ENCODE measurements around the gene NPC2. TPM values are rescaled to one million over a fixed set of nuclear protein-coding genes. Genes with fewer than 3 reads are reported as not detected.

The NPC2 gene
- total RNA-seq, 1 donor from 2014 or later = 93.5 TPM

- Histone ChIP-seq H3K9me3 (replicated peaks) (no peaks in the 10 kb centered on the region), H3K4me1 (peaks cover 1% of the 10 kb centered on the region), H3K27me3 (ENCODE audit: low read depth) (peaks cover 4% of the 10 kb centered on the region), H3K27ac (replicated peaks) (no peak overlapping the region), H3K4me3 (no peak overlapping the region), H3K36me3 (no peaks in the 10 kb centered on the region)
- no peak for TF ChIP-seq CTCF (IDR thresholded peaks at IDR 0.05; ENCODE audit: borderline replicate concordance)
- DNase-seq = no peak
- intact Hi-C loops (cut with micrococcal nuclease) = no loop called here
Observed at GRCh38 chr14:74511966-74512830, 19.1 kb upstream of the NPC2 start.

- no peaks in the 10 kb centered on the region for H3K36me3 ChIP-seq
- no peak for TF ChIP-seq CTCF (IDR thresholded peaks at IDR 0.05; ENCODE audit: borderline replicate concordance)
- intact Hi-C loops (cut with micrococcal nuclease) = no loop called here
- no peaks in the 10 kb centered on the region for H3K9me3 ChIP-seq (replicated peaks)
- peaks cover 4% of the 10 kb centered on the region for H3K27me3 ChIP-seq (ENCODE audit: low read depth)
- peak overlapping the region; percentile 2 for H3K27ac ChIP-seq (replicated peaks)
- DNase-seq = no peak
- H3K4me3 ChIP-seq = no peak overlapping the region
- H3K4me1 ChIP-seq = peaks cover 5% of the 10 kb centered on the region
Observed at GRCh38 chr14:74510959-74511409, 17.9 kb upstream of the NPC2 start.

- Histone ChIP-seq H3K36me3 (no peaks in the 10 kb centered on the region), H3K4me1 (peaks cover 5% of the 10 kb centered on the region), H3K9me3 (replicated peaks) (no peaks in the 10 kb centered on the region), H3K27me3 (ENCODE audit: low read depth) (peaks cover 4% of the 10 kb centered on the region), H3K4me3 (no peak overlapping the region), H3K27ac (replicated peaks) (peak overlapping the region; percentile 2)
- TF ChIP-seq CTCF (IDR thresholded peaks at IDR 0.05; ENCODE audit: borderline replicate concordance) = no peak
- intact Hi-C loops (cut with micrococcal nuclease) = no loop called here
- no peak for DNase-seq
Observed at GRCh38 chr14:74510223-74510931, 17.3 kb upstream of the NPC2 start.

- intact Hi-C loops (cut with micrococcal nuclease) = no loop called here
- H3K36me3 ChIP-seq = no peaks in the 10 kb centered on the region
- no peak overlapping the region for H3K27ac ChIP-seq (replicated peaks)
- DNase-seq = no peak
- no peak for TF ChIP-seq CTCF (IDR thresholded peaks at IDR 0.05; ENCODE audit: borderline replicate concordance)
- H3K4me1 ChIP-seq = peaks cover 5% of the 10 kb centered on the region
- no peak overlapping the region for H3K4me3 ChIP-seq
- H3K9me3 ChIP-seq (replicated peaks) = no peaks in the 10 kb centered on the region
- peaks cover 4% of the 10 kb centered on the region for H3K27me3 ChIP-seq (ENCODE audit: low read depth)
Observed at GRCh38 chr14:74509587-74510222, 16.6 kb upstream of the NPC2 start.

- H3K9me3 ChIP-seq (replicated peaks) = no peaks in the 10 kb centered on the region
- peaks cover 5% of the 10 kb centered on the region for H3K4me1 ChIP-seq
- no peak for DNase-seq
- no peak overlapping the region for H3K4me3 ChIP-seq
- TF ChIP-seq CTCF (IDR thresholded peaks at IDR 0.05; ENCODE audit: borderline replicate concordance) = no peak
- H3K27ac ChIP-seq (replicated peaks) = no peak overlapping the region
- H3K36me3 ChIP-seq = no peaks in the 10 kb centered on the region
- peaks cover 4% of the 10 kb centered on the region for H3K27me3 ChIP-seq (ENCODE audit: low read depth)
- intact Hi-C loops (cut with micrococcal nuclease) = no loop called here
Observed at GRCh38 chr14:74508844-74509428, 15.8 kb upstream of the NPC2 start.
